Progenitor cell of endocrine pancreas (in vitro differentiated cells): ENCODE data around the gene CERS6. TPM values are rescaled to one million over a fixed set of nuclear protein-coding genes. Genes with fewer than 3 reads are reported as not detected.

Experiments
- DNase-seq: peaks from one replicate; pipeline ENCODE4 v3.0.0; 2021; ENCODE audit warnings: low spot score; ENCODE audit not compliant: unreplicated experiment
- H3K27ac Mint-ChIP-seq: 2 replicates; pipeline ENCODE4 v1.8.0; 2021; ENCODE audit warnings: mild to moderate bottlenecking, moderate library complexity, mixed read lengths
- H3K27me3 Mint-ChIP-seq: 2 replicates; pipeline ENCODE4 v1.8.0; 2021; ENCODE audit warnings: mixed read lengths
- H3K36me3 Mint-ChIP-seq: 2 replicates; pipeline ENCODE4 v1.8.0; 2022; ENCODE audit warnings: mixed read lengths; ENCODE audit not compliant: insufficient read depth
- H3K4me1 Mint-ChIP-seq: 2 replicates; pipeline ENCODE4 v1.8.0; 2021; ENCODE audit warnings: low read depth, mixed read lengths
- H3K4me3 Mint-ChIP-seq: 2 replicates; pipeline ENCODE4 v1.8.0; 2021; ENCODE audit warnings: low read depth, mild to moderate bottlenecking, moderate library complexity, mixed read lengths
- H3K9me3 Mint-ChIP-seq: 2 replicates; pipeline ENCODE4 v1.8.0; 2021; ENCODE audit warnings: low read depth, mixed read lengths
- CTCF ChIP-seq: fragments of 200-600 bp; sonication (generic); IDR thresholded peaks from one replicate; pipeline ENCODE4 v1.5.0; 2021; ENCODE audit warnings: antibody characterized with exemption, mild to moderate bottlenecking; ENCODE audit not compliant: unreplicated experiment
- total RNA-seq: library from RNA; stranded (reverse); gene quantifications from 2 replicates; pipeline ENCODE4 v1.2.1, GENCODE V29; 2021

CERS6 gene
- total RNA-seq, 1 donor from 2014 or later: 32.5 TPM

DNA sequence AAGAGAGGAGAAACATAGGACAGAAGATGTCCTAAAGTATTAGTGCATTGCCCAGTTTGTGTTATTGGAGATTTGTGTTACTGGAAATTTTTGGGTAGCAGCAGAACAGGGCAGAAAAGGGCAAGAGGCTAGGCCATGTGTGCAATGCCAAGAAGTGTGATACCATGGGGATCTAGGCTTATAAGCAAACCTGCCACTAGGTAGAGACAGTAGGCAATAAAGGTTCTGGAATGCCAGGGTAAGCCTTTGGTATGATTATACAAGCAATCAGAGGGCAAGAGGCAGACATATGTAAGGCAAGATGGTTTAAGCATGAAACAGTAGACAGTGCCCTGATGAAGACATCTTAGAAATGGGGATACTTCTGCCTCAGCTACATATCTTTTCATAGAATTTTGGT lies 12.3 kb upstream of the CERS6 start:
- peaks cover 3% of the 10 kb centered on the region for H3K9me3 Mint-ChIP-seq
- H3K36me3 Mint-ChIP-seq: no peaks in the 10 kb centered on the region
- H3K4me3 Mint-ChIP-seq: no peak overlapping the region
- H3K4me1 Mint-ChIP-seq: peaks cover 3% of the 10 kb centered on the region
- TF ChIP-seq CTCF: no peak
- H3K27me3 Mint-ChIP-seq: no peaks in the 10 kb centered on the region
- no peak for DNase-seq
- H3K27ac Mint-ChIP-seq: no peak overlapping the region

DNA sequence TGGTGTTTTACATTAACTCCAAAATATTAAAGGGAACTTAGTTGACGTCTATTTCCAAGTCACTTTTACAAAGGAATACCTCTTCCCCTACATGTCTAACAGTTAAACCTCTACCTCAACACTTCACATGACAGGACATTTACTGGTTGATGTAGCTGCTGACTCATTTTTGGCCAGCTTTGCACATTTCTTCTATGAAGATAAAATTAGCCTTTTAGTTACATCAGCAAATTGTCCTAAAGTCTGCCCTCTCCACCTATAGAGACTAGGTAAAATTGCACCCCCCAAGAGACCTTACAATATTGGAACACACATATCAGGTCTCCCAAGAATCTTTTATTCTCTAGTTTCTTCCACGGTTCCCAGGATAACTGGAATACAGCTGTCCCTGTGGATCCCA lies 10.1 kb upstream of the CERS6 start:
- H3K9me3 Mint-ChIP-seq: peaks cover 3% of the 10 kb centered on the region
- peaks cover 3% of the 10 kb centered on the region for H3K4me1 Mint-ChIP-seq
- H3K27ac Mint-ChIP-seq: no peak overlapping the region
- H3K36me3 Mint-ChIP-seq: no peaks in the 10 kb centered on the region
- TF ChIP-seq CTCF: no peak
- no peak for DNase-seq
- H3K4me3 Mint-ChIP-seq: no peak overlapping the region
- H3K27me3 Mint-ChIP-seq: no peaks in the 10 kb centered on the region

DNA sequence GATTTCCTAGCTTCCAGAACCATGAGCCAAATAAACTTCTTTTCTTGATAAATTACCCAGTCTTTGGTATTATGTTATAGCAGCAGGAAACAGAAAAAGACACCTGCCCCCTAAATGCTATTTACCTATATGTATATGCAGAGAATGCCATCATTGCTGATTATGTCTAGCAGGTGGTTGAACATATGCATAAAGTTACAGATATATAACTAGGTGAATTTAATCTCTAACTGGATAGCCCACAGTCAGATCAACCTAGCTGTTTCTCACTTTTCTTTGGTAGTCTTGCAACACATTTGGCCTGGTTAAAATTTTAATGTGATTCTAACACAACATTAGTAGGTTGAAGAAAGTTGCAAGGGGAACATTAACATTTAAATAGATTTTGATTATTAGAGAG lies 7.1 kb upstream of the CERS6 start:
- Mint-ChIP-seq H3K4me3 (no peak overlapping the region), H3K4me1 (no peaks in the 10 kb centered on the region), H3K9me3 (peaks cover 3% of the 10 kb centered on the region), H3K36me3 (no peaks in the 10 kb centered on the region), H3K27me3 (no peaks in the 10 kb centered on the region), H3K27ac (no peak overlapping the region)
- TF ChIP-seq CTCF: no peak
- no peak for DNase-seq

- DNase-seq: no peak
- H3K4me1 Mint-ChIP-seq: no peaks in the 10 kb centered on the region
- no peak for TF ChIP-seq CTCF
- peaks cover under 1% of the 10 kb centered on the region for H3K9me3 Mint-ChIP-seq
- H3K36me3 Mint-ChIP-seq: no peaks in the 10 kb centered on the region
- no peaks in the 10 kb centered on the region for H3K27me3 Mint-ChIP-seq
- no peak overlapping the region for H3K4me3 Mint-ChIP-seq
- no peak overlapping the region for H3K27ac Mint-ChIP-seq
Measured at GRCh38 chr2:168449419-168449818, 6.7 kb upstream of the CERS6 start.

DNA sequence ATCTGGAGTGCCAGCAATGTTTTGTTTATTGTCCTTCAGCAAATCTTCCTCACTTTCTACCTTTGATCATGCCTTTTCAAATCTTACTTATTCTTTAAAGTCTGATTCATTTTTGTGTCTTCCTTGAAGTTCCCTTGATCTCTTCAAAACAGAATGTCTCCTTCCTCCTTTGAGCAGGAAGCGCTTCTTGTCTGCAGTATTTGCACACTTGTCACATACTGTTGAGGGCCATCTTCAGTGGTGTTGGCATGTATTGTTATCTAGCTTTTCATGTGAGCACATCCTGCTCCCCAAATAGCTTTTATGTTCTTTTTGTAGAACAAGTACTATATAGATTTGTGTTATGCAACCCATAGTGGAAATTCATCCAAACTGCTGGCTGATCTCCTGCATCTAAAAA lies 5.9 kb upstream of the CERS6 start:
- no peaks in the 10 kb centered on the region for H3K9me3 Mint-ChIP-seq
- no peak overlapping the region for H3K27ac Mint-ChIP-seq
- no peaks in the 10 kb centered on the region for H3K36me3 Mint-ChIP-seq
- no peak for DNase-seq
- no peak for TF ChIP-seq CTCF
- H3K4me3 Mint-ChIP-seq: no peak overlapping the region
- H3K4me1 Mint-ChIP-seq: no peaks in the 10 kb centered on the region
- H3K27me3 Mint-ChIP-seq: no peaks in the 10 kb centered on the region
